Measurements from ENCODE around the gene MYBPC1.
"Not testable (repeated sequence)": the region's sequence is repeated elsewhere in the genome, so short reads cannot be mapped to it uniquely, and the experiment has no call there.

The MYBPC1 gene

GRCh38 chr12:101594700-101595099 is at the start of gene MYBPC1:
TSS of gene MYBPC1 (plus strand) at chr12:101594971. CDS start at chr12:101595071, 100 bp downstream.
- H3K27me3 ChIP-seq (ENCODE audit: control insufficient read depth, insufficient read depth, low read length) = no peaks in the 10 kb centered on the region
- no peaks in the 10 kb centered on the region for H3K9me3 ChIP-seq (ENCODE audit: control insufficient read depth, insufficient read depth, low read length)
- 0 out of 2 replicates have a peak, but pooled peaks cover 1% of the 10 kb centered on the region for H3K4me1 ChIP-seq (ENCODE audit: control insufficient read depth, insufficient read depth, low read length)
- no peak for DNase-seq (ENCODE audit: low read depth, low spot score)
- no CpG with 5 or more reads among the region's 6 CpGs for WGBS (ENCODE audit: insufficient coverage, insufficient read length)
- H3K4me3 ChIP-seq (ENCODE audit: low read length) = no peak within 1 kb of the TSS
- no peak within 1 kb of the TSS for H3K27ac ChIP-seq (ENCODE audit: low read length)
- H3K36me3 ChIP-seq (ENCODE audit: control insufficient read depth, insufficient read depth, low read length) = no peaks in the 10 kb centered on the region

DNA sequence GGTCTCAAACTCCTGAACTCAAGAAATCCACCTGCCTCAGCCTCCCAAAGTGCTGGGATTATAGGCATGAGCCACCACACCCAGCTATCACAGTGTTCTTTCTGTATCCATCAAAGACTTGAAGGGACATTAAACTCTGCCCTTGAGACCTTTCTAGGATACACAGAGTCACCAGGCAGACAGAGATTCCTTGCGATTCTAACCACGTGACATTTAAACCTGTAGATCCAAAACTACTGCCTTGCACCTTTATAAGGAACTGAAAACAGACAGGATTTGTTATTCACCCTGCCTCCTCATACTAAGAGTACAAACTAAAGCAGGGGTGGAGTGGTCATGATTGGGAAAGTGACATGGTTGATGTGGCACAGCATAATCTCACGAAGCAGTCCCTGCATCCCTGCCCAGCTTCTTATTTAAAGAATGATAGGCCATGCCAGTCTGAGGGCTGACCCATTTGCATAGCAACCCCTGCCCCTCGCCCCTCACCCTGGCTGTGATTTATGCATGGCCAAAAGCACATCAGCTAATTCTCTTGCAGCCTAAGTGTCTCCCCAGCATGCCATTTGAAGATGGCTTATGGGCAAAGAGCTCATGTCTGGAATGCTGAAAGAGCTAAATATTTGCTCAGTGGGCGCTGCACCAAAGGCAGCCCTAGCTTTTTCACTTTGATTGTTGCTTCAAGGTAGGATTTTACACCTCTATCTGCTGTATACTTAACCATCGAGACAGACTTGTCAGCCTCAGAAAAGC is 43.2 kb upstream of the MYBPC1 start:
- Histone ChIP-seq H3K4me1 (ENCODE audit: control insufficient read depth, insufficient read depth, low read length) (no peaks in the 10 kb centered on the region), H3K4me3 (ENCODE audit: low read length) (no peak overlapping the region), H3K9me3 (ENCODE audit: control insufficient read depth, insufficient read depth, low read length) (no peaks in the 10 kb centered on the region; the same call in 1 of the 2 replicates), H3K27ac (ENCODE audit: low read length) (no peak overlapping the region), H3K36me3 (ENCODE audit: control insufficient read depth, insufficient read depth, low read length) (no peaks in the 10 kb centered on the region), H3K27me3 (ENCODE audit: control insufficient read depth, insufficient read depth, low read length) (no peaks in the 10 kb centered on the region)
- no CpG with 5 or more reads among the region's 6 CpGs for WGBS (ENCODE audit: insufficient coverage, insufficient read length)
- no peak for DNase-seq (ENCODE audit: low read depth, low spot score)

GRCh38 chr12:101552277-101552676 is 42.5 kb upstream of the MYBPC1 start:
- H3K27ac ChIP-seq (ENCODE audit: low read length) = no peak overlapping the region
- DNase-seq (ENCODE audit: low read depth, low spot score) = no peak
- H3K4me3 ChIP-seq (ENCODE audit: low read length) = no peak overlapping the region

GRCh38 chr12:101557094-101557493 is 37.7 kb upstream of the MYBPC1 start:
- no peak for DNase-seq (ENCODE audit: low read depth, low spot score)
- no peaks in the 10 kb centered on the region for H3K36me3 ChIP-seq (ENCODE audit: control insufficient read depth, insufficient read depth, low read length)
- WGBS (ENCODE audit: insufficient coverage, insufficient read length) = no CpG with 5 or more reads among the region's 4 CpGs
- no peaks in the 10 kb centered on the region for H3K4me1 ChIP-seq (ENCODE audit: control insufficient read depth, insufficient read depth, low read length)
- H3K27ac ChIP-seq (ENCODE audit: low read length) = no peak overlapping the region
- H3K27me3 ChIP-seq (ENCODE audit: control insufficient read depth, insufficient read depth, low read length) = no peaks in the 10 kb centered on the region
- no peaks in the 10 kb centered on the region for H3K9me3 ChIP-seq (ENCODE audit: control insufficient read depth, insufficient read depth, low read length)
- no peak overlapping the region for H3K4me3 ChIP-seq (ENCODE audit: low read length)

More at GRCh38 chr12:101552277-101552676, 42.5 kb upstream of the MYBPC1 start:
- Histone ChIP-seq H3K36me3 (ENCODE audit: control insufficient read depth, insufficient read depth, low read length) (no peaks in the 10 kb centered on the region), H3K4me1 (ENCODE audit: control insufficient read depth, insufficient read depth, low read length) (no peaks in the 10 kb centered on the region), H3K27me3 (ENCODE audit: control insufficient read depth, insufficient read depth, low read length) (no peaks in the 10 kb centered on the region), H3K9me3 (ENCODE audit: control insufficient read depth, insufficient read depth, low read length) (no peaks in the 10 kb centered on the region; the same call in 1 of the 2 replicates)
- WGBS (ENCODE audit: insufficient coverage, insufficient read length) = no CpG with 5 or more reads among the region's 4 CpGs

DNA sequence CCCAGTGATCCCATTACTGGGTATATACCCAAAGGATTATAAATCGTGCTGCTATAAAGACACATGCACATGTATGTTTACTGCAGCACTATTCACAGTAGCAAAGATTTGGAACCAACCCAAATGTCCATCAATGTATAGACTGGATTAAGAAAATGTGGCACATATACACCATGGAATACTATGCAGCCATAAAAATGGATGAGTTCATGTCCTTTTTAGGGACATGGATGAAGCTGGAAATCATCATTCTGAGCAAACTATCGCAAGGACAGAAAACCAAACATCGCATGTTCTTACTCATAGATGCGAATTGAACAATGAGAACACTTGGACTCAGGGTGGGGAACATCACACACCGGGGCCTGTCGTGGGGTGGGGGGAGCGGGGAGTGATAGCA is 36.0 kb upstream of the MYBPC1 start:
- H3K27me3 ChIP-seq (ENCODE audit: control insufficient read depth, insufficient read depth, low read length); H3K4me1 ChIP-seq (ENCODE audit: control insufficient read depth, insufficient read depth, low read length); H3K4me3 ChIP-seq (ENCODE audit: low read length); H3K36me3 ChIP-seq (ENCODE audit: control insufficient read depth, insufficient read depth, low read length); H3K9me3 ChIP-seq (ENCODE audit: control insufficient read depth, insufficient read depth, low read length); DNase-seq (ENCODE audit: low read depth, low spot score); H3K27ac ChIP-seq (ENCODE audit: low read length): not testable (repeated sequence)
- WGBS (ENCODE audit: insufficient coverage, insufficient read length) = no CpG with 5 or more reads among the region's 7 CpGs

- no peak overlapping the region for H3K27ac ChIP-seq (ENCODE audit: low read length)
- WGBS (ENCODE audit: insufficient coverage, insufficient read length) = no CpG with 5 or more reads among the region's 1 CpG
- no peak for DNase-seq (ENCODE audit: low read depth, low spot score)
- H3K36me3 ChIP-seq (ENCODE audit: control insufficient read depth, insufficient read depth, low read length) = no peaks in the 10 kb centered on the region
- H3K4me3 ChIP-seq (ENCODE audit: low read length) = no peak overlapping the region
- H3K9me3 ChIP-seq (ENCODE audit: control insufficient read depth, insufficient read depth, low read length) = no peaks in the 10 kb centered on the region
- no peaks in the 10 kb centered on the region for H3K27me3 ChIP-seq (ENCODE audit: control insufficient read depth, insufficient read depth, low read length)
- H3K4me1 ChIP-seq (ENCODE audit: control insufficient read depth, insufficient read depth, low read length) = peaks cover 2% of the 10 kb centered on the region; the same call in 1 of the 2 replicates
Observed at GRCh38 chr12:101563212-101563611, 31.6 kb upstream of the MYBPC1 start.

DNA sequence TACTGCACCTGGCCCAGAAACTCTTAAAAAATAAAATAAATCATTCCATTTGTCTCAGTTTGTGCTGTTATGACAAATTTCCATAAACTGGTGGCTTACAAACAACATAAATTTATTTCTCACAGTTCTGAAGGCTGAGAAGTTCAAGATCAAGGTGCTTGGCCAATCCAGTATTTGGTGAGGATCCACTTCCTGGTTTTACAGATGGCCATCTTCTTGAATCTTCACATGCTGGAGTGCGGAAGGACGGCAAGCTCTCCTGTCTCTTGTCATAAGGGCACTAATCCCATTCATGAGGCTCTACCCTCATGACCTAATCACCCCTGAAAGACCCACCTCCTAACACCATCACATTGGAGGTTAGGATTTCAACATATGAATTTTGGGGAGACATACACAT is 29.9 kb upstream of the MYBPC1 start:
- WGBS (ENCODE audit: insufficient coverage, insufficient read length) = no CpG with 5 or more reads among the region's 2 CpGs
- H3K27me3 ChIP-seq (ENCODE audit: control insufficient read depth, insufficient read depth, low read length) = no peaks in the 10 kb centered on the region
- peaks cover 2% of the 10 kb centered on the region; the same call in 1 of the 2 replicates for H3K4me1 ChIP-seq (ENCODE audit: control insufficient read depth, insufficient read depth, low read length)
- no peak for DNase-seq (ENCODE audit: low read depth, low spot score)
- no peaks in the 10 kb centered on the region for H3K9me3 ChIP-seq (ENCODE audit: control insufficient read depth, insufficient read depth, low read length)
- no peak overlapping the region for H3K4me3 ChIP-seq (ENCODE audit: low read length)
- H3K27ac ChIP-seq (ENCODE audit: low read length) = no peak overlapping the region
- no peaks in the 10 kb centered on the region for H3K36me3 ChIP-seq (ENCODE audit: control insufficient read depth, insufficient read depth, low read length)

- H3K4me3 ChIP-seq (ENCODE audit: low read length) = no peak overlapping the region
- H3K4me1 ChIP-seq (ENCODE audit: control insufficient read depth, insufficient read depth, low read length) = peaks cover 2% of the 10 kb centered on the region; the same call in 1 of the 2 replicates
- peak overlapping the region; percentile 81 for H3K27ac ChIP-seq (ENCODE audit: low read length)
- H3K27me3 ChIP-seq (ENCODE audit: control insufficient read depth, insufficient read depth, low read length) = no peaks in the 10 kb centered on the region
- no CpG with 5 or more reads among the region's 4 CpGs for WGBS (ENCODE audit: insufficient coverage, insufficient read length)
- DNase-seq (ENCODE audit: low read depth, low spot score) = peak; percentile 71
- no peaks in the 10 kb centered on the region for H3K9me3 ChIP-seq (ENCODE audit: control insufficient read depth, insufficient read depth, low read length)
- no peaks in the 10 kb centered on the region for H3K36me3 ChIP-seq (ENCODE audit: control insufficient read depth, insufficient read depth, low read length)
Observed at GRCh38 chr12:101566318-101566717, 28.5 kb upstream of the MYBPC1 start.

GRCh38 chr12:101567918-101568317 is 26.9 kb upstream of the MYBPC1 start:
- no peaks in the 10 kb centered on the region for H3K9me3 ChIP-seq (ENCODE audit: control insufficient read depth, insufficient read depth, low read length)
- peaks cover 2% of the 10 kb centered on the region; the same call in 1 of the 2 replicates for H3K4me1 ChIP-seq (ENCODE audit: control insufficient read depth, insufficient read depth, low read length)
- DNase-seq (ENCODE audit: low read depth, low spot score) = no peak
- H3K27ac ChIP-seq (ENCODE audit: low read length) = no peak overlapping the region
- H3K4me3 ChIP-seq (ENCODE audit: low read length) = no peak overlapping the region
- WGBS (ENCODE audit: insufficient coverage, insufficient read length) = no CpG with 5 or more reads among the region's 4 CpGs
- H3K36me3 ChIP-seq (ENCODE audit: control insufficient read depth, insufficient read depth, low read length) = no peaks in the 10 kb centered on the region
- H3K27me3 ChIP-seq (ENCODE audit: control insufficient read depth, insufficient read depth, low read length) = no peaks in the 10 kb centered on the region

DNA sequence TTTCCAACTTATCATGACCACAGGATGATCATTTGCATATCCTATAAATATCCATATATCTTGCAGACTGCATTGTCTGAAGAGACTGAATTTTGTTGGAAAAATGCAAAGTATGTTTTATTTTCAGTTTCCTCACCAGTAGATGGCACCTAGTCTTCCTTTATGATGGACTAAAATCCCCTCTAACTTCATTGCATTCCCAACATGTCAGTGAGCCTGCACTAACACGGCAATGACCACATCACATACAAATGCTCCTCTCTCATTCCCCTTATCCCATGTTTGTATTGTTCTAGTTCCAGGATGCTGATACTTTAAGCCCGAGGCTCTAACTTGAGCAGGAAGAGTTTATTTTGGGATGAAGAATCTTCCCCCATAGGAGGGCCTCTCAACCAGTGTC is 24.7 kb upstream of the MYBPC1 start:
- no peak overlapping the region for H3K27ac ChIP-seq (ENCODE audit: low read length)
- no CpG with 5 or more reads among the region's 2 CpGs for WGBS (ENCODE audit: insufficient coverage, insufficient read length)
- H3K9me3 ChIP-seq (ENCODE audit: control insufficient read depth, insufficient read depth, low read length) = no peaks in the 10 kb centered on the region
- peaks cover 2% of the 10 kb centered on the region; the same call in 1 of the 2 replicates for H3K4me1 ChIP-seq (ENCODE audit: control insufficient read depth, insufficient read depth, low read length)
- no peaks in the 10 kb centered on the region for H3K36me3 ChIP-seq (ENCODE audit: control insufficient read depth, insufficient read depth, low read length)
- no peaks in the 10 kb centered on the region for H3K27me3 ChIP-seq (ENCODE audit: control insufficient read depth, insufficient read depth, low read length)
- no peak overlapping the region for H3K4me3 ChIP-seq (ENCODE audit: low read length)
- DNase-seq (ENCODE audit: low read depth, low spot score) = no peak

GRCh38 chr12:101571105-101571504 is 23.7 kb upstream of the MYBPC1 start:
- Histone ChIP-seq H3K27ac (ENCODE audit: low read length) (no peak overlapping the region), H3K4me3 (ENCODE audit: low read length) (no peak overlapping the region), H3K27me3 (ENCODE audit: control insufficient read depth, insufficient read depth, low read length) (no peaks in the 10 kb centered on the region), H3K4me1 (ENCODE audit: control insufficient read depth, insufficient read depth, low read length) (no peaks in the 10 kb centered on the region), H3K9me3 (ENCODE audit: control insufficient read depth, insufficient read depth, low read length) (no peaks in the 10 kb centered on the region), H3K36me3 (ENCODE audit: control insufficient read depth, insufficient read depth, low read length) (no peaks in the 10 kb centered on the region)
- no peak for DNase-seq (ENCODE audit: low read depth, low spot score)
- WGBS (ENCODE audit: insufficient coverage, insufficient read length) = no CpG with 5 or more reads among the region's 4 CpGs
